ENCODE results near the gene IBTK. TPM values are rescaled to one million over a fixed set of nuclear protein-coding genes. Genes with fewer than 3 reads are reported as not detected.

The IBTK gene
- total and polyA plus RNA-seq, 8 donors: 12.9 to 22.7 (median 20.4) TPM

DNA sequence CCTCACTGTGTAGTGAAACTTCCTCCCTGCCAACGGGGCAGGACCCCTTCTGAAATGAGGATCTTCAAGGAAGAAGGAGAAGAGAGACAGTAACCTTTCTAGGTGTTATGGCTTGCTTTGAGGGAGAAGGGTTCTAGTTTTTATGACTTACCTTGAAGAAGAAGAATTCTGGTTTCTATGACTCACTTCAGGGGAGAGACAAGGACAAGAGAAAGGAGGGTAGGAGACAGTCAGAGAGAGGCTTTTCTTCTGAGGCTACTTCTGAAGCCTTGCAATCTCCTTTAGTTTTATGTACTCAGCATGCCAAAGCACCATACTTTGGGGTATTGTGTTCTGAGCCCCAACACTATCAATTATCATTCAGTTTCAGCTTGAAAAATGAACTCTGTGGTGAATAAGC is 25.8 kb upstream of the IBTK start:
- TF ChIP-seq, protein P1, sequence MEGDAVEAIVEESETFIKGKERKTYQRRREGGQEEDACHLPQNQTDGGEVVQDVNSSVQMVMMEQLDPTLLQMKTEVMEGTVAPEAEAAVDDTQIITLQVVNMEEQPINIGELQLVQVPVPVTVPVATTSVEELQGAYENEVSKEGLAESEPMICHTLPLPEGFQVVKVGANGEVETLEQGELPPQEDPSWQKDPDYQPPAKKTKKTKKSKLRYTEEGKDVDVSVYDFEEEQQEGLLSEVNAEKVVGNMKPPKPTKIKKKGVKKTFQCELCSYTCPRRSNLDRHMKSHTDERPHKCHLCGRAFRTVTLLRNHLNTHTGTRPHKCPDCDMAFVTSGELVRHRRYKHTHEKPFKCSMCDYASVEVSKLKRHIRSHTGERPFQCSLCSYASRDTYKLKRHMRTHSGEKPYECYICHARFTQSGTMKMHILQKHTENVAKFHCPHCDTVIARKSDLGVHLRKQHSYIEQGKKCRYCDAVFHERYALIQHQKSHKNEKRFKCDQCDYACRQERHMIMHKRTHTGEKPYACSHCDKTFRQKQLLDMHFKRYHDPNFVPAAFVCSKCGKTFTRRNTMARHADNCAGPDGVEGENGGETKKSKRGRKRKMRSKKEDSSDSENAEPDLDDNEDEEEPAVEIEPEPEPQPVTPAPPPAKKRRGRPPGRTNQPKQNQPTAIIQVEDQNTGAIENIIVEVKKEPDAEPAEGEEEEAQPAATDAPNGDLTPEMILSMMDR (IDR thresholded peaks at IDR 0.05): no peak
- WGBS, 2 donors: 58 to 80% methylated on average over 1 of the region's 1 CpG

DNA sequence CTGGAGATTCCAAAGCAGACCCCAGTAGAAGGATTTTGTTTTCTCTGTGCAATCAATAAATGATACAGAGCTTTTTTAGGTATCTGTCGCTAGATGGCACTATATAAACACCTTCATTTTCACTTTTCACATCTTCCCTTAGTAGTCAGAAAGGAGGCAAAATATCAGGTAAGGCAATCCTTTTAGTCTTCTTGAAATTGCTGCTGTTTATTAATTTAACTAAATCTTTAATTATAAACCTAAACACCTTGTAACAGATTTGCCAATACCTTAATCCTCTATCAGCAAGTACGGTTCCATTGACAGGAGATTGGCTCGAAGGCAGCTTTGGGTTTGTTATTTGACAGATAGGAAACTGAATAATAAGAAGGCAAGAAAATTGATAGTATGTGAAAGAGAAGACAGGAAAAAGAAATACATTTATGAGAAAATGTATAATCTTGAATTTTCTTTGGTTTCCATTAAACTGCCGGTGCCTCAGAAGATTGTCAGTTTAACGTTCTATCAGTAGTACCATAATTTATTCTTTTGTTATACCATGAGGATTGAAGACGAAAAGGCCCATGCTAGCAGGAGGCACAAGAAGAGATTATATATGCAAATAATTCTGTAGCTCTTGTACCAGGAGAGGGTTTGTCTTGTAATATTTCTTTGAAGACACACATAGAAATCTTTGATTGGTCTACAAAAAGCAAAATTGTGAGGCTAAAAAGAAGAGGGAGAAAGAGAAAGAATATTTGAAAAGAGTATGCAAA is 23.5 kb upstream of the IBTK start:
- ATAC-seq: peak; percentile 43 to 81 (median 70)
- Histone ChIP-seq H3K27me3 (no peaks in the 10 kb centered on the region), H3K4me3 (no peak overlapping the region), H3K9me3 (no peaks in the 10 kb centered on the region), H3K27ac (no peak overlapping the region), H3K36me3 (no peaks in the 10 kb centered on the region), H3K4me1 (no peaks in the 10 kb centered on the region)
- 51 to 59% methylated on average over 6 of the region's 6 CpGs for WGBS, 2 donors
- DNase-seq: no peak
- TF ChIP-seq, protein P1 (IDR thresholded peaks at IDR 0.05): peak in 3 of 4 donors; percentile 35 to 46 (median 42)
- FAIRE-seq: peak; percentile 87
- intact Hi-C loops (cut with DNase I): loop anchor here in 1 of 3 donors (5.0 kb wide), 1 partner anchor 781 kb away; no protein-coding TSS in a partner anchor

More for the DNA sequence above, 25.8 kb upstream of the IBTK start:
- no peak for FAIRE-seq
- DNase-seq: no peak
- Histone ChIP-seq H3K4me1 (no peaks in the 10 kb centered on the region), H3K27ac (no peak overlapping the region), H3K9me3 (no peaks in the 10 kb centered on the region), H3K36me3 (no peaks in the 10 kb centered on the region), H3K27me3 (no peaks in the 10 kb centered on the region), H3K4me3 (no peak overlapping the region)
- intact Hi-C loops (cut with DNase I): loop anchor here in 1 of 3 donors (5.0 kb wide), 1 partner anchor 779 kb away; no protein-coding TSS in a partner anchor
- ATAC-seq: no peak

DNA sequence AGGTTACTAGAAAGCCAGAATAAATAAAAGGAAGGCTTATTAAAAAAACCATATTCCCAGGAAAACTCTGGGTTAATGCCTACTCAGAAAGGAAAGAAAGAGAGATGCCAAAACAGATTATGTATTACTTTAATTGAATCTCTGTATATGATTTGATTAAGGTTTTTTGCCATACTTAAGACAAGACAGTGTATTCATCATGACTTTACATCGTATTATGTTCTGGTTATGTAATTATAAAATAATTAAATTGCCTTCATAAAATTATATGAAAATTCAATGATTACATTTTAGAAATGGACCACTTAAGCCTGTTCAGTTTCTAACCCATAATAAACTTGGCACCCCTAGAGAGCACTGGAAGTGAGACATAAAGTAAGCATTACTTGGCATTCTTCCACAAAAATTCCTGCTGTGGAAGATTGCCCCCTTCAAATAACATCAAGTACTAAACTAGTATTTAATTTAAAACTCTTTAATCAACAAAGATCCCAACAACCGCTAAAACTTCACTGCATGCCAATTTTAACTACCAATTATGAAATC is 20.8 kb upstream of the IBTK start:
- intact Hi-C loops (cut with DNase I): loop anchor here in 1 of 3 donors (5.0 kb wide), 1 partner anchor 794 kb away; no protein-coding TSS in a partner anchor
- Histone ChIP-seq H3K36me3 (no peaks in the 10 kb centered on the region), H3K4me1 (no peaks in the 10 kb centered on the region), H3K27me3 (no peaks in the 10 kb centered on the region), H3K27ac (no peak overlapping the region), H3K4me3 (no peak overlapping the region), H3K9me3 (no peaks in the 10 kb centered on the region)
- TF ChIP-seq, protein P1 (IDR thresholded peaks at IDR 0.05): no peak
- WGBS, 2 donors: 39 to 59% methylated on average over 2 of the region's 2 CpGs
- DNase-seq (no peak), FAIRE-seq (no peak), ATAC-seq (no peak)

DNA sequence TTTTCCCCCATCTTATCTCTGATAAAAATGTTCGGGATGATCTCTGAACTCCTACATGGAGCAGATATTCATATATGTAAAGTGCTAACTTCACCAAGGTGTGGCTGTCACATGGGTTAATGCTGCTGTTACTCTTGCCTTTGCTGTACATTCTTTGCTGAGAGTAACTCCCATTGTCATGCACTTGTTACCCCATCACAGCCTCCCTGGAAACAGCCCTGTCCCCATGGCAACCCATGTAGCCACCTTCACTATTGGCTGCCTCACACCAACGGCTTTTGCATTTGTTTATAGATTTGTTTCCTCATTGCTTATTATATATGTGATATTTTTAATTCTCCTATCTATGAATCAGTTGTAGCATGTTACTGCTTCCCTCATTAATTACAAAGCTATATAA is 17.3 kb upstream of the IBTK start:
- Histone ChIP-seq H3K4me3 (no peak overlapping the region), H3K36me3 (no peaks in the 10 kb centered on the region), H3K4me1 (no peaks in the 10 kb centered on the region), H3K27me3 (no peaks in the 10 kb centered on the region), H3K27ac (no peak overlapping the region), H3K9me3 (no peaks in the 10 kb centered on the region)
- FAIRE-seq (no peak), DNase-seq (no peak), ATAC-seq (no peak)
- intact Hi-C loops (cut with DNase I): loop anchor here in 1 of 3 donors (5.0 kb wide), 1 partner anchor 797 kb away; no protein-coding TSS in a partner anchor
- 54 to 64% methylated on average over 2 of the region's 2 CpGs for WGBS, 2 donors
- TF ChIP-seq, protein P1 (IDR thresholded peaks at IDR 0.05): no peak

DNA sequence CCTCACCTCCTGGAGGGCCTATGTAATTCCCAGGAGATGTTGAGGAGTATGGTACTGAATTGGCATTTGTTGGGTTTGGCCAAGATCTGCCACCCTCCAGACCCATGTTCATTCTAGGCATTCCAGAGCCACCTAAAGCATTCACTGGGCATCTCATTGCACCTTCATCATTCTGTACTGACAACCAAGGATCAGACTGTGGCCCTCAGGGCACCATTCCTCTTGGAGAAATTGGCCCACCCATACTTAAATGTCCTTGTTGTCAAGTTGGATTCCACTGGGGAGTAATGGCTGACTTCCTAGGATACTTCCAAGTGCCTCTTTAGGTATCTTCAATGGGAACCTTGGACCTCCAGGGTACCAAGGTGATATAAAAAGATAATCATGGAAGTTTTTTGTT is 16.8 kb upstream of the IBTK start:
- H3K9me3 ChIP-seq: no peaks in the 10 kb centered on the region
- no peak overlapping the region for H3K4me3 ChIP-seq
- intact Hi-C loops (cut with DNase I): no loop called here
- no peaks in the 10 kb centered on the region for H3K36me3 ChIP-seq
- FAIRE-seq (no peak), DNase-seq (no peak), ATAC-seq (no peak)
- no peaks in the 10 kb centered on the region for H3K27me3 ChIP-seq
- no peak overlapping the region for H3K27ac ChIP-seq
- TF ChIP-seq, protein P1 (IDR thresholded peaks at IDR 0.05): no peak
- H3K4me1 ChIP-seq: no peaks in the 10 kb centered on the region
